Middle frontal gyrus (tissue), 1 donor: ENCODE data around the gene INSRR.

Experiments
- DNase-seq: peaks from one replicate; pipeline ENCODE4 v3.0.0-alpha.2; 2015; ENCODE audit warnings: low spot score; ENCODE audit errors: extremely low spot score

Gene INSRR

DNA sequence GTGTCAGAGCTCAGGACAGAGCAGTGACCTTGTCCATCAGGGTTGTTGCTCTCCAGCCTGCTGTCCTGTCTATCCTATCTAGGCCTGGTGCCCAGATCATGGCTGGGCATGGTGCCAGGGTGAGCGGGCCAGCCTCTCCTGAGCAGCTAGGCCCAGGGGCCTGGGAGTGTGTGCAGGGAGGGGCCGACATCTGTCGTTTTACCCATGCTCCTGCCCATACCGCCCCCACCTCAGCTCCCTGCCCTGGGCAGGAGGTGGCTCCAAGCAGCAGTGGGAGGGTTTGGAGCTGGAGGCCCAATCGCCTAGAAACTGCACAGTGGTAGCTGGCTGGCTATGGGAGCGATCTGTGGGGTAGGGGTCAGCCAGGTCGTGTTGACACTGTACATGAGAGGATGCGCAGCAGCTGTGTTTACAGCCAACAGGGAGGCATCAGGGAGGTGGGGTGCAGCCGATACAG lies 6.5 kb downstream of the INSRR start:
- no peak for DNase-seq

DNA sequence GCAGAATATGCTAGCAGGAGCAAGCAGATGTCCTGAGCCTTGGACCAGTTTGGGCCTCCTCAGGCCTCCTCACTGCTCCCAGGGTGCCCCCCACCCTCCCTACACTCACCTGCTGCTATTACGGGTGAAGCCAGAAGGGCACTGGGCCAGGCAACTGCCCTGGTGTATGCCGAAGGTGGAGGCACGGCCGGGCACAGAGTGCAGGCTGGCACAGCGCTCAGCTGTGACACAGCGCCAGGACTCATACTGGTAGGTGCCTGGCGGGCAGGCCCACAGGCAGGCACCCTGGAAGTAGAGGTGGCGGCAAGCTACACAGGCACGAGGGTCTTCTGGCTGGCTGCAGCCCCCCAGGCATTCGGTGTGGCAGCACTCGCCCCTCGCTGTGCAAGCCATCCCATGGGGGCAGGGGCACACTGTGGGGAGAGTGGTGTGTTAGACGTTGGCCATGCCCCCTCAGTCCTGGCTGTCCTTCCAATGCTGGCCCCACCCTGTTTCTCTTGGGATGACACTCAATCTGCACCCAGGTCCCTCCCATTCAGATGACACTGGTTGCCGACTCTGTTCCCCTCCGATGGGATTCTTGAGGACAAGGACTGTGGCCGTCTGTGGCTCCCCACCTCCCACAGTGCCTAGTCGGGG lies 7.0 kb downstream of the INSRR start:
- DNase-seq = no peak

DNA sequence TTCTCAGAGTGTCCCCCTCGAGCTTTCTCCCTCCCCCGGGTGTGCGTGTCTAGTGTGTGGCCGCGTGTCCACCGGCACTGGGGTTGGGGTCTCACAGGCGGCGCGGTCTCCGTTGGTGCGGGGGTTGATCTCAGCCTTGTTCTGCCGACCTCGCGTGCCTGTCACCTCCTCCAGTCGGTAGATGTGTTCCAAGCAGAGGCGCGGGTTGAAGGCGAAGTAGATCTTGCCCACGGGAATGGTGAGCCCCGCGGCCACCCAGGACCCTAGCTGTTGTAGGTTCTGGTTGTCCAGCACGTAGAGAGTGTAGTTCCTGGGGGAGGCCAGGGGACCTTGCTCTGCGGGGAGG lies 9.8 kb downstream of the INSRR start:
- no peak for DNase-seq

DNA sequence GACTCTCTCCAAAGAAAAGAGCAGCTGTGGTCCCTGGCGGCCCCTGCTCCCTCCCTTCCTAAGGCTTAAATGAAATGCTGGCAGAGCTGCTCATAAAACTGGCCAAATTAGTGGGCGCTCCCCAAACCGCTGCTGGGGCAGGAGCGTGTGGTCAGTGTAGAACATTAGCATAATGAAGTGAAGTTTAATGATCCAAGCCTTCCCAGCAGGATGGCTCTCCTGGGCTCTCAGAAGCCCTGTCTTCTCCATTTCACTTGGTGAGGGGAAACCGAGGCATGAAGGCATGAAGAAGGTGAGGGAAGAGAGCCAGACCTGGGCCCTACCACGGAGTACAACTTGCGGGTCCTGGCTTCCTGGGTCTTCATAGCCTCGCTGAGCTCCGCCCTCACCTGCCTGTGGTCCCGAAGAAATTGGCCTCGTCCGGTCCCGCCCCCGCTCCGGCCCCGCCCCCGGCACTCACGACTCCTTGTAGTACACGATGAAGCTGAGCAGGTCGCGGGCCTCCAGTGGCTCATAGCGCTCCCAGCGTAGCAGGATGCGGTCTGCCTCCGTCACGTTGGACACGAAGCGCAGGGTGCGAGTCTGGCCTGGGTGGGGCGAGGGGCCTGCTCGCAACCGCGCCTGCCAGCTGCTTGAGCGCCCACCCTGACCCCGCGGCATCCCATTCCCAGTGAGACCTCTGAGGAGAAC lies 10.3 kb downstream of the INSRR start:
- DNase-seq = no peak

DNA sequence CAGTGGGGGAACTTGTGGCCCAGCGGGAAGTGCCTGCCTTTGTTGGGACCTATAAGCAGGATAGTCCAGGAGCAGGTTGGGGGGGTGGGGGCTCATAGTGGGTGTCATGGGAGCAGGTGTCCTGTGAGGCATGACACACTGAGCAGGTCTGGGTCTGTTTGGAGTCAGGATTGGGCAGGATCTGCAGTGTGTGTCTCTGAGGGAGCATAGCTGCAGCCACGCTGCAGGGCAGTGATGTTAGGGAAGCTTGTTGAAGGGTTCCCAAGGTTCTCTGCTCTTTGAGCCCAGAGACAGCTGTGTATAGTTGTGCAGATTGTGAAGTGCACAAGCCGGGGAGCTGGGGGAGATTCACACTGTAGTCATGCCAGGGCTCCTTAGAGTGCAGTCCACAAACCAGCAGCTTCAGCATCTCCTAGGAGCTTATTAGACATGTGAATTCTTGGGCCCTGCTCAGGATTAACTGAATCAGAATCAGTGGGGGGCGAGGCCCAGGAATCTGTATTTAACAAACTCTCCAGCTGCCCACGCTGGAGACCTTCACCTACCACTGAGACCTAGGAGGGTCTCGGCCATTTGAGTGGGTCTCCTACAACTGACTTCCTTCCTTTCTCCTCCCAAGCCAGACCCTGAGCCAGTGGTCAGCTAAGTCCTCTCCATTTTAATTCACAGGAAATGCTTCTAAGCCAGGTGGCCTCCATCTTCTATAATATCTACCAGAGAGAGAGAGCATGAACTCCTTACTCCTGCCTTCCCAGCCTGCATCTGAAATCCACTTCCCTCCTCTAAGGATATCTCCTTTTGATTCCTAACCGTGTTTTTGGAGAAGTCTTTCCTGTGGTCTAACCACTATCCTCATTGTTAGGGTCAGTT lies 11.1 kb downstream of the INSRR start:
- no peak for DNase-seq

DNA sequence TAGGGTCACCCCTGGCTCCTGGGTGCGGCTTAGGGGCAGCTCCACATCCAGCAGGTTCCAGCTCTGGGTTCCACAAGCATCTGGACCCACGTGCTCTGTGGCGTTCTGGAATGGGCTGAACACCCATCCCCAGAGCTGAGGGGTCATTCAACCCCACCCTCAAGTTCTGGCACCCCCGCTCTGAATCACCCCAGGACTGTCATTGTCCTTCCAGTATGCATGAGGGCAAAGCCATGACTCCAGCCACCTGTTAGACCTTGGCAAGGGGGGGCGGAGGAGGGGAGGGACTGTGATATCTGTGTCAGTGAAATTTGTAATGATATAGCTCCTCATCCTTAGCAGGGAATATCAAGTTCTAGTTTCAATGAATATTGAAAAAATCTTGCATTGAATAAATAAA lies 12.3 kb downstream of the INSRR start:
- no peak for DNase-seq

DNA sequence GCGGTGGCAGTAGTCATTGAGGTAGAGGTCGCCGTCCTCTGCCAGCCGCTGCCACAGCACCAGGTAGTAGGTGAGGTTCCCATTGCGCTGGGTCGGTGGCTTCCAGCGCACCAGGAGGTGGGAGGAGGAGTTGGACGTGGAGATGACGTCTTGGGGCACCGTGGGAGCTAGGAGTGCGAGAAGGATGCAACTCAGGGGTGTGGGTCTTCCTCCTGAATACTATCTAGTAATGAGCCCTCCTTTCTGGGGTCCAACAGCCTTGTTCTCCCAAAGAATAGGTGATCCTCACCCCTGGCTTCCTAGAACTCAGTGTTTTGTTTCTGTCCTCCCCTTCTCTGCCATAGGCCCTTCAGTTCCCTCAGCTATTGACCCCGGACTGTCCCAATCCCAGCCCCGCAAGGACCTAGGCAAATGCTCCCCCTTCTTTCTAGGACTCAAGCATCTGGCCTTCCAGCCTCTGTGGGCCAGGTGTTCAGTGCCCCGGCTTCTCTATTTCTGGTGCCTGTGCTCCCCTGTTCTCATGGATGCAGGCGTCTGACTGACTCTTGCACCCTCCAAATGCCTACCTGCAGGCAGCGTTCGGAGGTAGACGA lies 12.9 kb downstream of the INSRR start:
- DNase-seq = no peak

DNA sequence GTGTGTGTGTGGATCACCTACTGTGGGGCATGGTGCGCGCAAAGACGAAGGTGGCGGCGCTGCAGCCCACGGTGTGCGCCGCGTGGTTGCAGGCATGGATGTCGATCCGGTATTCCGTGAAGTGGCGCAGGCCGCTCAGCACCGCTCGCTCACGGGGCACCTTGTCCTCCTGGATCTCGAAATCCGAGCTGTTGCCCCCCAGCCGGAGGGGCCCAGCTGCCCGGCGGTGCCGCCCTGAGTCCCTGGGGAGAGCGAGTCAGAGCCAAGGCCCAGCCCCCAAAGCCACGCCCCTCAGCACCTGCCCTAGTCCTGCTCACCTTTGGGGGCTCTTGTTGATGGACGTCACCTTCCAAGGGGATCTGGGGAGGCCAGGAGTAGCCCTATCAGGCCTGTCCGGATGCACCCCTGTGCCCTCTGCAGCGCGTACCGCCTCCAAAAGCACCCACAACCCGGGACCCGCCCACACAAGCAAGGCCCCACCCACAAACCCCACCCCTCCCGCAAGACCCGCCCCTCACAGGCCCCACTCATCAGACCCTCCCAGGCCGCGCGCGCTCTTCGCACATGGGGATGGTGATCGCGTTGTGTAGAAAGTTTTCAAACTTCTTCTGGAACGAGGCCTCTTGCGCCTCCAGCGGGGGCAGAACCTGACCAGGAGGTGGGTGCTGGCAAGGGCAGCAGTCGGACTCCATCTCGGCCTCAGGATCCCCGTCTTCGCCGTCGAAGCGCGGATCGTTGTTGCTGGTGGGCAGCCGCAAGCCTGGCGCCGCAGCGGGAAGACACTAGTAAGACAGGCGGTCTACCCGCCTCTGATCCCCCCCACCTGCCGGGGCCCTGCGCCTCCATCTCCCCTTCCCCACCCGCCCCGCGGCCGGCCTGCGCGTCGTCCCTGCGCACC lies 13.6 kb downstream of the INSRR start:
- no peak for DNase-seq

DNA sequence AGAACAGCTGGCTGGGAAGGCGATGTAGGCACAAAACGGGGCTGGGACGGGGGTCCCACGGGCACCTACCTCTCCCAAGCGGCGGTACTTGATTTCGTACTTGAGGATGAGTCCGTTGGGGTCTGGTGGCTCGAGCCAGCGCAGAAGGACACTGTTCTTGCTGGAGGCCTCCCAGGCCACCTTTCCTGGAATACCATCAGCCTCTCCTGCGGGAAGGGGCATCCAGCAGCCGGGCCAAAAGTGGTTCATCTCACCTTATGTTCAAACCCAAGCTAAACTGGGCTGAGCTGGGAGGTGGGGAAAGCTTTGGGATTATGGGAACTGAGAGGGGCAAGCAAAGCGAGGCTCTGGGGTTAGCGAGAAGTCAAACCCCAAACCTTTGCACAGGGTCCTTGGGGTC lies 14.3 kb downstream of the INSRR start:
- no peak for DNase-seq

DNA sequence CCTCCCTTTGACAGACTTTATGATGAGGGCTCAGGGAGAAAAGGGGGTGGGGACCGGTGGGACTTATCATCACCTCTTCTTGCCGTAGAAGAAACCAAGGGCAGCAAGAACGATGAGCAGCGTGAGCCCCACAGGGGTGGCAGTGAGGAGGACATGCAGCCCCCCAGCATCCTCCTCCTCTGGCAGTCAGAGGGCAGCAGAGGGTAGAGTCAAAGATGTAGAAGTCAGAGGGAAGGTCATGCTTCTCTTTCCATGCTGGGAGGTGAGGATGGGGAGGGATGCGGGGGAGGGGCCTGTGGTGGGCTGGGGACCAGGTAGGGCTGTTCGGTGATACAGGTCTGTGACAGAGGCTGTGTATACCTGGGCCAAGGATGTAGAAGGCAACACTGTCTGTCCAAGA lies 14.8 kb downstream of the INSRR start:
- no peak for DNase-seq

DNA sequence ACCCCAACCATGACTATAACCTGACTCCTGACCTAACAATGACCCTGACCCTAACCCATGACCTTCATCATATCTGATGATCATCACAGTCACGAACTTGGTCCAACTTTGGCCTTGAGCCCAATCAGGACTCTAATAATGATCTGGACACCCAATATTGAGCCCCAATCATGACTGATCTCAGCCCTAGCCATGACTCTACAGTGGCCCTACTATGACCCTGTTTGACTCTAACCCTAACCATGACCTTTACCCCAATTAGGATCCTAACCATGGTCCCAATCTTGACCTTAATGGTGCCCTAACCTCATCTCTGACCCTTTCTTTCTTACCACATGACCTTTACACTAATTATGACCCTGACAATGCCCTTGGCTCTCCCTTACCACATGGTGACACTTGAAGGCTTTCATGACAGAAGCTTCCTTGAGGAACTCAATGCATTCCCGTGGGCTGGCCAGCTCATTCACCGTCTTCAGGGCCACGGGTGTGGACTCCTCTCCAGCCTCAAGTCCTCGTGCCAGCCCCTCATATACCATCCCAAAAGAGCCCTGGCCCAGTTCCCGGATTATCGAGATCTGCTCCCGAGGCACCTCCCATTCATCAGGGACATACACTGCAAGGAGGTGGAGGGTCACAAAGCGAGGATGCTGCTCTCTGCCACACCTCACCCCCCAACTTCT lies 16.2 kb downstream of the INSRR start:
- DNase-seq = no peak

DNA sequence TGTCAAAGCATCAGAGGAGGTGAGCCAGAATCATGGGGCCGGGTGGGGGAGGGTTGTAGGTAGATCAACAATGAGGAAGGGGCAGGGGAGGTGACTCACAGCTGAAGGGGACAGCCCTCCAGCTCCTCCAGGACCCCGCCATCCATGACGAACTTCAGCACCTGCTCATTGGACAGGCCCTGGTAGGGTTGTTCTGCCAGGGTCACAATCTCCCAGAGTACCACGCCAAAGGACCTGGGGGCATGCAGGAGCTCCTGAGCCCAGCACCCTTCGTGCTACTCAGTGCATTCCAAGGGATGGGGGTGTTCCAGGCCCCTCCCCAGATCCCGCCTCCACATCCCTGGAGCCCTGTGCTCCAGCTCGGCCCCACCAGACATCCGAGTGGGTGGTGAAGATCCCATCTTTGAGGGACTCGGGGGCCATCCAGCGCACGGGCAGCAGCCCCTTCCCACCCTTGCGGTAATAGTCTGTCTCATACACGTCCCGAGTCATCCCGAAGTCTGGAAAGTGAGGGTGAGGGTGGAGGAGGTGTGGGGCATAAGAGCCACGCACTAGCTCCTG lies 17.5 kb downstream of the INSRR start:
- no peak for DNase-seq

DNA sequence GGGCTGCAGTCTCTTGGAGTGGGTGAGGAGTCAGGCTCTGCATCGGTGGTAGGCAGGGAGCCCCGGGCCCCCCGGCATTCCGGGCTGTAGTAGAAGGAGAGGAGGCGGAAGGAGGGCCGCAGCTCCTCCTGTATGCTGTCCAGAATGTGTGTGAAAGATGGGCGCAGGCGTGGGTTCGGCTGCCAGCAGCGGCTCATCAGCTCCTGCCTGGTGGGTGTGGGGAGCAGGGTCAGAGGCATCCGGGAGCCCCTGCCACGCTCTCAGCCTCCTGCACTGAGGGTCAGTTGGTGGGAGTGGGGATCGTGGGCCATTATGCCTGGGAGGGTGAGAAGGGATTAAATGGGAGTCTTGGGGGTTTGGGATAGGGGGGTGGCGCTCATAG lies 18.0 kb downstream of the INSRR start:
- no peak for DNase-seq

DNA sequence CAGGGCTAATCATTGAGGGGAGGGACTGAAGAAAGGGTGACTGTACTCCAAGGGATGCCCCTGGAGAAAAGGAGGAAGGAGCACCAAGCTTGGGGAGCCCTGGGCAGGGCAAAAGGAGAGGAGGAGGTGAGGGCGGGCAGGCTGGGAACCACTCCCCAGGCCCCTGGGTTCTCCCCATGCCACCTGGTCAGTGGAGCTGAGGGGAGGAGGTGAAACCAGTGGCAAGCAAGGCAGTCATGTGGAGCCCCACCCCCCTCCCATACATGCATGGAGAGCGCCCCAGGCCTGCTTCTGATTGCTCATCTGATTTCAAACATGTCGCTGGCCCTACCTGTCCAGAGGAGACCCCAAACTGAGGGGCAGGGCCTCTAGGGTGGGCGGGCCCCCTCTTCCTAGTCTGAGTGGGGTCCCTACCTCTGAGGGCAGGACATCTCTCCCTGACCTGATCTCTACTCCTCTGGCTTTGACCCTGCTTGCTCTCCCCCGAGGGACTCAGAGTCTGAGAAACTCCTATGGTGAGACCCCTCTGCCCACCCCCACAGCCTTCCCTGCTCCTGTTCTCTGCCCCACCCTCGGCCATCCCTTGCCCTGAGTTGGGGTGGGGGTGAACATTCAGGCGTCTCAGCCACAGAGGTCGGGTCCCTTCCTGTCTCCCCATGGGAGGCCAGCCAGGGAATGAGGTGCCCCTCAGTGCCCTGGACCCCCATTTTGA lies 18.6 kb downstream of the INSRR start:
- DNase-seq = no peak

DNA sequence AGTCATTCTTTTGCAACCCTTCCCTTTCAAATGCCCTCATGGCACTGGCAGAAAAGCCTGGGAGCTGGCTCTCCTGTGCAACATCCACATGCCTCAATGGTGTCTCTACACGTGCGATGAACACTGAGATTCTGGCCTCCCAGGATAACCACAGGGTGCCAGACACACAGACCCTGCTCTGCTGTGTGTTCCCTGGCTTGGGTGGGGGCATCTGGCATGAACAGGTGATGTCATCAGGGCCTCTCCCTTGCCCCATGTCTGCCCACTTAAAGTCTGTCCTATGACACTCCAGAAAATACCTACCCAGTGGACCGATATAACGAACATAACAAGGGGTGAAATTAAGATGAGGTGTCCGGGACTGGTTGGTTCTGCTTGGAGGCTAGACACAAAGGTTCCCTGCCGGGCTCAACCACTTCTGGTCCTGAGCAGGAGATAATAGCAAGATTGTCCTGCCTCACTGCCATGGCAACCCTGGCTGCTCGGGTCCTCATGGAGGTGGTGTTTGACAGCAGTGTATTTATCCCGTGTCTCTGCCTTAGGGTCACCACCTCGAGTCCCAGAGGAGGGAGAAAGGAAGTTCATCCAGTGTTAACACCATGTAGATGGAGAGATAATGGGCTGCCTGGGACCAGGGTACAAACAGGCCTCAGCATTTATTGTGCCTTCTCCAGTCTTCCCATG lies 19.3 kb downstream of the INSRR start:
- DNase-seq = no peak

DNA sequence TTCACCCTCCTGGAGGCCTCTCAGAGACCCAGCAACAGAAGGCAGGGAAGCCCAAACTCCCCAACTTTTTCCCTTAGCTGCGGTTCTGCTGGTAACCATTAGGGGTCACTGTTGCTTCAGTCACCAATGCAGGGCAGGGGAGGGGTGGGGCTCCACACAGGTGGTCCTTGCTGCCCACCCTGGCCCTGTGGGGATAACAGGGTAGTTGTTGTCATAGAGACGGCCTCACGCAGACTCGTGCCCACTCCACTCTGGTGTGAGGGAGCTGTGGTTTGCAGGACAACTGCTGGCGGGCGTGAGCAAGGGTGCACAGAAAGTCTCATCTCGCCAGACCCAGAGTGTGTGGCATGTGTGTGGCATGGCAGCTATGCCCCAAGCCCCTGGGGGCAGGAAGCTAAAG lies 19.9 kb downstream of the INSRR start:
- DNase-seq = no peak

DNA sequence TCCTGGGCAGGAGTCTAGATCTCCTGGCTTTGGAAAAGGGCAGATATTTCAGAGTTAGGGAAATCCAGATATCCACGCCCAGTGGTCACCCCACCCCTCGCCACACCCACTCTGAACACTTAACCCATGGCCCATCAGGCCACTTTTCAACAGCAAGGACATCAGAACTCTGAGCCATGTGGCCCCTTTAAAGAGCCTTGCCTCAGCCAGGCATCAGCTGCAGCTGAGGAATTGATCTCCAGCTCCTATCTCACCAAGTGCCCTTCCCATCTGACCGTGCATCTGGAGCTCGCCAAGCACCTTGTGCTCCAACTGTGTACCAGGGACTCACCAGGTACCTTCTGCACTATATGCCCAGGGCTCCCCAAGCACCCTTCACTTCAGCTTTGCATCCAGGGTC lies 22.0 kb downstream of the INSRR start:
- DNase-seq = no peak

DNA sequence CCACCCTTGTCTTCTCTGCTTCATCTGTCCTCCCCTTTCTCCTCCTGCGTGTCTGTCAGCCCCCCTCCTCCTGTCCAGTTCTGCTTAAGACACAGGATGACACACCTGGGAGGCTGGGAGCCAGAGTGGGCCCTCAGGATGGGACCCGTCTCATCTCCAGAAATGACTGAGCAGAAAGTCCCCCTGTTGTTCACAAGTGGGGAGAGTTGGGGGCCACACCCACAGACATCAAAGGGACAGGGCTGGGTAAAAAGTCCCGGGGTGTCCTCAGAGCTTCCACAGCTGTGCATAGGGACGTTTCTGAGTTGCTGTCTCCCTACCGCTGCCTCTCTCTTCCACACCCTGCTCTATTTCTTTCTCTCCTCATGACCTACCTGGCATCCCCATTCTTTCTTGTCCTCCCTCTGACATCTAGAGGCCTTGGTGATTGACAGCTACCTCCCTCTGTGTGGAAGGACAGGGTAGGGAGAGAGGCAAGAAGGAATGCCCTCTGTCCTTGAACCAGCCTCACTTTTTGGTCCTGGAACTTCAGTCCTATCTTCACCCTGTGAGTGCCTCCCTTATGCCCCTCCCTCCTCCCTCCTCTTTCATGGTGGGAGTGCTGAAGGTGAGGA lies 22.8 kb downstream of the INSRR start:
- DNase-seq = no peak

DNA sequence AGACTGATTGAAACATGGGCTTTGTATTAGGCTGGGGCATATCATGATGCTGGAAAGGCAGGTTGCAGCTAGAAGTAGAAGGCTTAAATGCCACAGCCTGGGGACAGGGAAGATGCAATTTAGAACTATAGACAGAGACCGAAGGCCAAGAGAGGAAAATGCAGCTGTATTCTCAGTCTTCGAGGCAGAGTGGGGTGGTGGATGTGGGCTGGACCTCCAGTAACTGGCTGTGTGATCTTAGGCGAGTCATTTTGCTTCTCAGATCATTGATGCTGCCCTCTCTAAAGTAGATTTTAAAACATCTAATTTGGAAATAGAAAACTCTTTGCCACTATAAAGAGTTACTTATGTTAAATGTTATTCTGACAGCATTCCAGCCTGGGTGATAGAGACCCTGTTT lies 24.6 kb downstream of the INSRR start:
- no peak for DNase-seq
